C4-2B (cell line): ENCODE measurements around the gene HOXA10.

Experiments used
- H3K27ac ChIP-seq: fragments of 450-650 bp; 2 replicates; pipeline ENCODE4 v1.5.1; 2017
- ZFX ChIP-seq: fragments of 450-650 bp; IDR thresholded peaks from 2 replicates; pipeline ENCODE4 v1.6.1; 2017
- TF ChIP-seq, protein P1 (sequence below): fragments of 450-650 bp; conservative IDR thresholded peaks from 2 replicates; pipeline ENCODE4 v1.5.1; 2017; ENCODE audit warnings: mild to moderate bottlenecking

Gene HOXA10

DNA sequence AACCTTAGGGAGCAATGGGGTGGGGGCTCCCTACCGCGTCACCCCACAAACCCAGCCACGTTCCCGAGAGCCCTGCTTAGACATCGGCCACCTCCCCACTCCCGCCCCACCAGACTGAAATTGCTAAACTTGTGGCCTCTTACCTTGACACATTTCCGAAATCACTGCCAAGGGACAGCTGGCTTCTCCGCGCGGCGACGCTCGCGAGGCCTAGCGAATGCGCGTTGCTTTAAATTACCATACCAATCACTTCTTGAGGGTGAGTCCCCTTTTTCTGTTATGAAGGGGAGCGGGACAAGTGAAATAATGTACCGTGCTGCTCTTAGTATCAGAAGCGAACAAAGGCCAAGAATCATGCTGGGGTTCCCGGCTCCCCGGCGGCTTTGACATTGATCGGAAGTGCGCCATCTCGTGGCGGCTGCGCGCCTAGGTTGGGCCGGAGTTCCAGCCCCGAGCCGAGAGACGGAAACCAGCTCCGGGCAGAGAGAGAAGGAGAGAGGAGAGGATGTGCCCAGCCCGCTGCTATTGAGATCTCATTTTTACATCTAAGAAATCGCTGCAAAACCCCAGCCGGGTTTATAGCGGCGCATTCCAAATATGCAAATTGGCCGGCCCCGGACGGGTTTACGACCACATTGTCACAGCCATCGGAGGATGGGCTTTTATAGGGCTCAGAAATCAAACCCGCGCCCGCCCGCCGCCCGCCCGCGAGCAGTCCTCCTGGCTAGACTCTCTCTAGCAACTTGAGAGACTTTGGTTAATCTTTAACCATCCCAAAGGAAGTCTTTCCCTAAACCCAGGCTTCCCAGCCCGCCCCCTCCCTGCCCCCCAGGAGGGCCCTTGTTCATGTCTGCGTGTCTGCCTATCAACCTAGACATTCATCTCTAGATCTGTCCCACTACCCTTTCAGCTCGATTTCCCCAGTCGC is 5.6 kb upstream of the HOXA10 start:
- no peak overlapping the region for H3K27ac ChIP-seq
- TF ChIP-seq, protein P1, sequence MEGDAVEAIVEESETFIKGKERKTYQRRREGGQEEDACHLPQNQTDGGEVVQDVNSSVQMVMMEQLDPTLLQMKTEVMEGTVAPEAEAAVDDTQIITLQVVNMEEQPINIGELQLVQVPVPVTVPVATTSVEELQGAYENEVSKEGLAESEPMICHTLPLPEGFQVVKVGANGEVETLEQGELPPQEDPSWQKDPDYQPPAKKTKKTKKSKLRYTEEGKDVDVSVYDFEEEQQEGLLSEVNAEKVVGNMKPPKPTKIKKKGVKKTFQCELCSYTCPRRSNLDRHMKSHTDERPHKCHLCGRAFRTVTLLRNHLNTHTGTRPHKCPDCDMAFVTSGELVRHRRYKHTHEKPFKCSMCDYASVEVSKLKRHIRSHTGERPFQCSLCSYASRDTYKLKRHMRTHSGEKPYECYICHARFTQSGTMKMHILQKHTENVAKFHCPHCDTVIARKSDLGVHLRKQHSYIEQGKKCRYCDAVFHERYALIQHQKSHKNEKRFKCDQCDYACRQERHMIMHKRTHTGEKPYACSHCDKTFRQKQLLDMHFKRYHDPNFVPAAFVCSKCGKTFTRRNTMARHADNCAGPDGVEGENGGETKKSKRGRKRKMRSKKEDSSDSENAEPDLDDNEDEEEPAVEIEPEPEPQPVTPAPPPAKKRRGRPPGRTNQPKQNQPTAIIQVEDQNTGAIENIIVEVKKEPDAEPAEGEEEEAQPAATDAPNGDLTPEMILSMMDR = peak; percentile 96
- no peak for TF ChIP-seq ZFX

GRCh38 chr7:27179030-27179429 is 4.9 kb upstream of the HOXA10 start:
- no peak for TF ChIP-seq ZFX
- TF ChIP-seq, protein P1 = no peak
- H3K27ac ChIP-seq = no peak overlapping the region

DNA sequence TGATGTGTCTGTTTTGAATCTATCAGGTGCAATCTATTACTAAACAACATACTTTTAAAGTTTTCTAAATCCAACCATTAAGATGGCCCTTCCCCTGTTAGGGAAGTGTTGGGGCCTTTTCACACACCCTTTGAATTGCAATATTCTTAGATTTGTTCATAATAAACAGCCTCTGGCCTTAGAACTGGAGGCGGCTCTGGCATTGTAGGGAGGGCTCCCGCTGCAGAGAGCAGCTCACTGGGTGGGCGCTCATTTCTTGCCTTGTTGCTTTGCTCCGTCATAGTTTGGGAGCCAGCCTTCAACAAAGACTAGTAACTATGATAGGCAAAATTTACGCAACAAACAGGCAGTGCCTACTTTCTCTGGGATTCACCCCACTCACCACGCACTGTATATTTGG is 4.2 kb upstream of the HOXA10 start:
- H3K27ac ChIP-seq = no peak overlapping the region
- TF ChIP-seq, protein P1 = no peak
- TF ChIP-seq ZFX = no peak

DNA sequence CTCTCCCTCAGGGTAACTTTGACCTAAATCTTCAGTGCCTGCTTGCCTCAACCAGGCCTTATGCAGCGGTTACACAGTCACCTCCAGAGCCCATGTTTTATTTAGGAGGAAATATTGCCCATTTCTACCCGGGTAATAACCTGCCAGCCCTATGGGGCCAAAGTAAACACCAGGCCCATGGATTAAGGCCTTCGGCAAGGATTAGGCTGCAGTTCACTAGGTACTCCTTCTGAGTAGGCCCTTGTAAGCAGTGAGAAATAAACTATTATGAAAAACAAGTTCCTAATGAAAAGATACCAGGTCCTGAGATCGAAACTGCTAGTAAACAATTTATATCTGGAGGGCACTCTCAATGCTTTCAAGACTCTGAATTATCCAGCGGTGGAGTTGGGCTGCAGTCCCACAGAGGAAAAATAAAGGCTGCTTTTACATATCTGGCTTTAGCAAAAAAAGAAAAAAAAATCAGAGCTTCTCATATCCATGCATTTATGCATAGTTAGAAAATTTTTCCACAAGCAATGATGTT is 3.7 kb upstream of the HOXA10 start:
- no peak overlapping the region for H3K27ac ChIP-seq
- TF ChIP-seq, protein P1 = no peak
- no peak for TF ChIP-seq ZFX

GRCh38 chr7:27176962-27177794 is 3.1 kb upstream of the HOXA10 start:
- H3K27ac ChIP-seq = no peak overlapping the region
- no peak for TF ChIP-seq ZFX
- TF ChIP-seq, protein P1 = no peak

DNA sequence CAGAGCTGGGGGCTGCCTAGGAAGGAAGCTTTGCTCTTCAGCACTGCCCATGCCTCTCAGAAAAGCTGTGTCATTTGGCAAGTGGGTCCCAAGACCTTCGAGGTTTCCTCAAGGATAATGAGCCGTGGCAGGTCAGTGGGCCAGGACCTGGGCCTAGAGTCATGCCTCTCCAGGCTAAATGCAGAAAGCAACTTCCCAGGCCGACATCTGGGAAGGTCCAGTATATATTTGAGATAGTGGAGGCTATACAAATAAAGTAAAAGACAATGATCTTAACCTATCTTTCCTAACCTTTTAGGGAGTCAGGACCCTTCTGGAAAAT is 2.4 kb upstream of the HOXA10 start:
- TF ChIP-seq, protein P1 = no peak
- no peak for TF ChIP-seq ZFX
- H3K27ac ChIP-seq = peak overlapping the region; percentile 98; the same call in 1 of the 2 replicates
